Activated CD4-positive, CD25-positive, alpha-beta regulatory T cell treated with anti-CD3 and anti-CD28 coated beads, Interleukin-2, amount 50 U/mL, for 72 hours (primary cell): ENCODE data around the gene GBA2.
A peak's percentile ranks its signal among the peaks of the same experiment; 100 is the strongest.

ENCODE experiments used
- DNase-seq: peaks from one replicate; pipeline ENCODE4 v3.0.0; 2021

GBA2 gene

DNA sequence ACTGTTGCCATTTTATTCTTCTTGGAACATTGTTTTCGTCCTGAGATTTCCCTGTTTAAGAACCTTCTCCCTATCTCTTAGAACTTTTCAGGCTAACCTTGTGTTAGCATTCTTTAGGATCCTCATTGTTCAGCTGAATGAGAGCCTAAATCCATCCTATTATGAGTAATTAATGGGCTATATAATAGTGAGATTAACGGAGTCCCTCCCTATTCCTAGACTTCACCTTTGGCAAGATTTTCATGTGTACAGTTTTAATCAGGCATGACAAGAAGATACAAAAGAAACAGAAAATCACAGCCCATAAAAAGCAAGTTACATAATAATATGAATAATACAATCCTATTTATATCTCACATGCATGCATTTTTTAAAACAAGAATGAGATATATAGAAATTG lies 14.2 kb upstream of the GBA2 start:
- DNase-seq, result no peak

DNA sequence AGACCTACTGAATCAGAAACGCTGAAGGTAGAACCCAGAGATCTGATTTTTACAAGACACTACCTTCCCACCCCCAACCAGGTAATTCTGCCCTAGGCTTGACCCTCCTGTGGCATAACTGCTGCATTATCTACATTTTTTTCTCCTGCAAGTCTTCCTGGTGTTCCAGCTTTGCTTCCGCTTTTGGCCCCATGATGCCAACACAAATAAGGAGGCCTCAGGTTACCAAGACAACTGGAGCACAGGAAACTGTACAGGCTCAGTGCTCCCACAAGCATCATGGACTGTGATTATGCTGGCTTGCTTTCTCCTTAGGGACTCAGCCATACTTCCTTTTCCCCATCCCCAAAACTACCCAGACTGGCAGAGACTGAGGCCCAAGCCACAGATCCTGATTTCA lies 11.6 kb upstream of the GBA2 start:
- no peak for DNase-seq

DNA sequence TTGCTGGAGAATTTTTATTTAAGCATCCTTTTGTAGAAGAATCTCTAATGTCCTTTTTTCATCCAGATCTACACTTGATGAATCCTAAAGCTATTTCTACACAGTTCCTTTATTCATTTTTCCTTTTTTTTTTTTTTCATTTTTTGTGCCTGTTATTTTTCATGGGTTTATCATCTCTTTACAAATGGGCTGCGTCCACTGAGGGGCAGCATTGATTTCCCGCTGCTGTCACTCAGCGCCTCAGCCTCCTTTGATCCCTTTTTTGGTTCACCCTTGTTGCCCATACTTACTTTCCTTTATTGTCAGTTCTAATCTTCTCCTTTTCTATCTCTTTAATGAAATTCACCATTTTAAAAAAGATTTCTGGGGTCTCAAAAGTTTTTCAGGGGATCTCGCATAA lies 10.8 kb upstream of the GBA2 start:
- DNase-seq, result no peak

DNA sequence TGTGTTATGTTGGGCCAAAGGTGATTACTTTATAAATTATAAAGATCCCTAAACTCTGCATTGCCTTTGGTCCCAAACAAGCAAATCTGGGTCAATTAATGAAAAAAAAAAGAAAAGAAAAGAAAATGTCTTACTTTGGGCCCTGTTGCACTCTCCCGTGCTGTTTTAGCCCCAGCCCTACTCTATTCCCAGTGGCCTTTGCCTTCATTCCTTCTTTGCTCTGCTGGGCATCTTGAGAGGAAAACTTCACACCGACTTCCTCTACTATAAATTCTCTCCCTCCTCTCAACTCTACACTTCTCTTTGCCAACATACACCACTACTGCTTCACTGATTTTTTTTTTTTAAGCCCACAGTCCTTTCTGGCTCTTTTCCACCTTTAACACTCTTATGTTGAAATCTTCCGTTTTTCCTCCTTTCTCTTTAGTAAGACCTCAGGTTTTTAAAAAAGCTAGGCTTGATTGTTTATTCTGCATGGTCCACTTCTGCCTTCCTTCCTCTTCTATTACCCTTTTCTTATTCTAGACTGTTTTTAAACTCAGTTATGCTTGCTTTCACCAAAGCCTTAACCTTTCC lies 9.5 kb upstream of the GBA2 start:
- no peak for DNase-seq

DNA sequence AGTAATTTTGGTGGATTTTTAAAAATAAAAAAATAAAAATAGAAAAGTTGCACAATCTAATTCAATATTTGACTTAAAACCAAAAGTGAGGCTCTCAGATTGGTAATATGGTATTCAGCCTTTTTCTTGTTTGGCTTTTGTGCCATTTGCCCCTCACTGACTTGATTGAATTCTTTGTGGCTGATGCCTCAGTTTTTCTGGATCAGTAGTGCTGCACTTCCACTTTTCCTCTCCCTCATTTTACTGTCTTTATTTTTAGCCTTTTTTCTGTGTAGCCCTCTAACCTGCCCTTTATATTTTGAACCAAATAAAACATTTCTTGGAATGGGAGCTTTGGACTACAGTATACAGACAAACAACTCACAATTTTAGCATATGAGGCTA lies 8.9 kb upstream of the GBA2 start:
- DNase-seq, result no peak

DNA sequence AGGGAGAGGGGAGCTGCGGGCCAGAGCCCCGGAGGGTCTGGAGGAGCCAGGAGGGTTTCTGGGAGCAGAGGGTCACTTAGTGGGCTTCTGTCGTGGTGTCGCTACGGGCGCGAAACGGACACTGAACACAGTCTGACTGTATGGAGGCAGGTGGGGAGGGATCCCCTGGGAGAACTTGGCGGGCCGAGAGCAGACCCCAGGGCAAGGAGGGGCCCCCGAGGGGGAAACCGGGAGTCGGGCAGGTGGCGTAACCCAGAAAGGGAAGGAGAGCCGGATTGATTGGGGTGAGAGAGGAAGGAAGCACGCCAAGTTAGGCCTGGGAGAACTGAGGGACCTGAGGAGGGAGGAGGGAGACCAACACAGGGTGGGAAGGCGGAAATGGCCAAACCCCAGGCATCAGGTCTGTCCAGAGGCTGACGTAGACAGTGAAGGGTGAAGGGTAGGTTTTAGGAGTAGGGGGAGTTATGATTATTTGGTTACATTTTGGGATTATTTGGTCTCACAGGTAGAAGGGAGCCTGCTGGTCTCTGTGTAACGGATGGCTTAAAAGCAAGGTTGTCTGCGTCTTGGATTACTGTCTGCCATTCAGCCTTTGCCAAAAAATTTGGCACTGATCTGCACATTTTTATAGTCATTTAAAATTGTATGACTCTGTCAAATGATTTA lies 8.3 kb upstream of the GBA2 start:
- peak; percentile 54 for DNase-seq

DNA sequence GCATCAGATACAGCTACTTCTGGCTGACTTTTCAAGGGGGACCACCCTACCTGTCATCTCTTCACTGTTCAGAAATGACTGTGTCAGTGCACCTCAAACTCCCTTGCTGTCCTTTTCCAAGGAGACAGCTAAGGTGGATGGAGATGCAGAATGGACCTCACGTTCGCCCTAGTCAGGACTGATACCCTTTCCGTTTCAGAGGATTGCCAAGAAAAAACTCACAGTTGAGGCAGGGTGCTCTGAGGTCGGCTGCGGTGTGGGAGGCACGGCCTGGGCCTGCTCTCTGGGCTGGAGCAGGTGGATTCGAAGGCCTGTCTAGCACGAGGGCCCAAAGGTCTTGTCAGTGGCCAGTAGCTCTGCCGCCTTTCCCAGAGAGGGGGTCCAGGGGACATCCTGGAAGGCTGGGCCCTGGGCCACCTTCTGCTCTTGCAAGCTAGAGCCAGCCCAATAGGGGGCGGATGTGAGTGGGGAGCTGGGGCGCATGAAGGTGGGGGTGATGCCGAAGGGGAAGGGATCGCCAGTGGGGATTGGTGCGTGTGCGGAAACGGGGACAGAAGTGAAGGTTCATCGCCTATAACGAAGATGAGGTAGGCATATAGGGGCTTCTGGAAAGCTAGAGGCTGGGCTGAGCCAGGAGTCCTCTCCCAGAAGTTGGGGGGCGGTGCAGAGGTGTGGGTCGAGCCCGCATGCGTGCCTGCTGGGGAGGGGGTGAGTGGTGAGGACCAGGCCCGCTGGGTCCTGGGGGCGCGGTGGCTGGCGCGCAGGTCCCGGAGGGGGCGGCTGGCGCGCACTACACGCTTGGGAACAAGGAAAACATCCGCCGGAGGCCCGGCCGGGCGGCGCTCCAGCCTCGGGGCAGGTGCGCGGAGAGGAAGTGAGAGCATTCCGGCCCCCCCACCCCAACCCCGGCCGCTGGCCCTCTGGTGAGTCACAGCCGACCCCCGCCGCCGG lies 7.5 kb upstream of the GBA2 start:
- peak; percentile 77 for DNase-seq

DNA sequence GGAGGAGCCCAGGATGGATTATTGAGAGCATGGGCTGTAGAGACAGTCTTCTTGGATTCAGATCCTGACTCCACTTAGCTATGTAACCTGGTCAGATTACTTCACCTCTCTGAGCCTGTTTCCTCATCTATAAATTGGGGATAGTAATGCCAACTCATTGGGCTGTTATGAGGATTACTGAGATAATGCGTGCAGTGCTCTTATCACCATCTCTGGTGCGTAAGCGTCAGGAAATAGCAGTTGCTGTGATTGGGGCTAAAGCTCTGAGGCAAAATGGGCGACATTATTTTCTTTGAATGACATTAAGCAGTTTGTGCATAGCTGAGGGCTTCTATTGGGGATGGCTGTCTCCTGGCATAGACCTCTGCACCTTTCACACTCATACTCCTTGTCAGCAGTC lies 6.0 kb upstream of the GBA2 start:
- DNase-seq, result no peak

DNA sequence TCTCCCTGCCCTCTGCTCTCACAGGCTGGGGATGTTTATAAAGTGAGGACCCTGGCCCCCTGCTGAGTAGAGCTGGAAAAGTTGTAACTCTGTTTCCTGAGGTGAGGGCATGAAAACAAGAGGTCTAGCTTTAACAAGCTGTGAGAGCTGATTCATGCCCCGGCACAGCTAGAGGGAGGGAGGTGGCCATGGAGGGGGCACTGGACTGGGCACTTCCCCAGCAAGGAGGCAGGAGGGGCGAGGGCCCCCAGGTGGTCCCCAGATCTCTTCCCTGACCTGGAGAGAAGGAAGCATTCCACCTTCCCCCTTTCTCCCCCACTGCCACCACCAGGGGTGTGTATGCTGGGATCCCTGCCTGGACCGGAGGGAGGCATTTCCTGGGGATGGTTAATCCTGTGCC lies 5.2 kb upstream of the GBA2 start, which contains the start of gene MSMP:
Gene MSMP (minus strand): TSS at position 13 of the 400 bp plus-strand sequence. CDS start 147 bp downstream, outside the sequence.
- no peak for DNase-seq

DNA sequence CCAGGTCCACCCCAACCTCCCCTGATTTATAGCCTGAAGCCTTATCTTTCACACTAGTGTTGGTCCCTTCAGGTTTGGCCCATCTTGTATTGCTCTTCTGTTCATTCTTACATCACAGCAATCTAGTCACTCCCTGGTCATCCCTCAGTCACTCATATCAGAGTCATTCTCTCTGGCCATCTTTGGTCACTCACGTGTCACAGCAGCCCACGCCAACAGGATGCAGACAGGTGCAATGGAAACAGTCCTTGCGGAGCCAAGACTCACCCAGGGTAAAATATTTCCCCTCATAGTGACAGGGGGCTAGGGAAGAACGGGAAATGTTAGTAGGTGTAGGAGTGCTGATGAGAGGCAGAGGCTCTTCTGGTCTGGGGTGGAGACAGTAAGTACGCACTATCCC lies 4.4 kb upstream of the GBA2 start:
- no peak for DNase-seq

DNA sequence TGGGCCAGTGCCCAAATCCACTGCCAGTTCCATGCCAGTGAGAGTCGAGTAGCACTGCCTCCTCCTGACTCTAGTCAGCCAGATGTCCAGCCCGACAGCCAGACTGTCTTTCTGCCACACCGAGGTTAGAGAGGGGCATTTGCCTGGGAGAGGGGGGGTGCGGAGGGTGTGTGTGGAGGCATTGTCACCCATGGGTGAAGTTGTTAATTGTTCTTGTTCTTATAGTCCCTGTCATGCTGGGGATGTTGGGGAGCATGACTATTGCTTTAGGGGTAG lies 1.2 kb upstream of the GBA2 start:
- DNase-seq, result no peak

DNA sequence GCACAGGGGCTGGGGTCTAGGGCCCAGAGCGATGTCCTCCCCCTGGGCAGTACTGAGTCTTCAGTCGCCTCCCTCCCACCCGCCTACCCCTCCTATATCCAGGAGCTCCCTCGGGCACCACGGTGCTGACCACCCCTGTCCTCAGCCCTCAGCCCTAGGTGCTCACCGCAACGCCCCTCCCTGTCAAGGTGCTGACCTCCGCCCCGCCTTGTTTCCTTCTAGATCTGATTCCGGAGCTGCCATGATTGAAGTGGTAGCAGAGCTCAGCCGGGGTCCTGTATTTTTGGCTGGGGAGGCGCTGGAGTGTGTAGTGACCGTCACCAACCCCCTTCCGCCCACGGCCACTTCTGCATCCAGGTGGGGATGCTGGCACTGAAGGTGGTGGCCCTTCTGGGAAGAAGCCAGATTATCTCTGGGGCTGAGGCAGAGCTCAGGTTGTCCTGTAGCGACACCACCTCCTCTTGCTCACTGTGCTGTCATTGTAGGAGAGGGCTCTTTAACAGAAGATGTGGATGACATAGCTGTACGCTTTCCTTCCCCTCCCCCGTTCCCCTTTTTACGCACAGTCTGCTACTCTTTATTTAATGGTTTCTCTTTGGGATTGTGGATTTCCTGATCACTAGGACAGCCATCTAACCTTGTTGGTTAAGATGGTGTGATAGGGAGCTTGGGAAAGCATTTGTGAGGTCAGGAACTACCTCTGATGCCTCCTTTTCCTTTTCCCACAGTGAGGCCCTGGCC lies 657 bp upstream of the GBA2 start:
- DNase-seq, result peak; percentile 56

DNA sequence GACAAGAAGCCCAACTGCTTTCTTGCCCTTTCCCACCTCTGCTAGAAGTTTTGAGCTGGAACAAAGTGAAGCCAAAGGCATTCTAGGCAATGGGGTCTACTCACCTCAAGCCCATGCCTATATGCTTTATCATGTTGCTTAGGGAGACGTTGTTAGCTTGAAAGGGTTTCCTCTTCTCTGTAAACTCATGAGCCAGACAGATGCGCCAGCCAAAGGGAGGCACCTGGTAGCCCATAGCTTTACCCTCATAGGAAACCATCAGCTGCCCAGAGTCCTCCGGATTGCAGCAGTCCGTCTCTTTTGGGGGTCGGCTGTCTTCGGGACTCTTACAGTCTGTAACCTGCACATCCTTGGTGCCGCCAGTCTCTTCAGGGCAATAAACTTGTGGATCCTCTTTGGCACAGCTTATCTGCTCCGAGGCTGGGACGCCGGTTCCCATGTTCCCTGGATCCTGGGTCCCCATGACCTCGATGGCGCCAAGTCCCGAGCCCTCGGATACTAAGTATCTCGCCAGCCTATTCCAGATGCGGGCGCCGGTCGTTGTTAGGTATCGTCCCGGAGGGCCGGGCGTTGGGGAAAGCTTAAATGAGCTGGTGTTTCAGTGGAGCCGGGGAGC lies 678 bp downstream of the GBA2 start:
- DNase-seq, result no peak

DNA sequence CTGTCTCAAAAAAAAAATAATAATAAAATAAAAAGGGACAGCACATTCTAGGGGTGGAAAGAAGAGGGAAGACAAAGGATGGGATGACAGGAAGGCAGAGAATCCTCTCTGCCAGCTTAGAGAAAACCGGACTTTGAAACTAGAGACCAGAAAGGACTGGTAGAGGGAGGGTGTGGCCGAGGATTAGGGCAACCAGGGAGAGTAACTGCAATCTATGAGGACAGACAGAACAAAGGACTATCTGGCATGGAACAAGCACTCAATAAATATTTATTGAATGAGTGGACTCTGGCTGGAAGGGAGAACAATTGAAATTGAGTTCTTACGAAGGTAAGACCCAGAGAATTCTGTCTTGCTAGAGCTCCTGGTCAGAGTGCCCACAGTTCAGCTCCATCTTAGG lies 2.4 kb downstream of the GBA2 start:
- DNase-seq, result no peak

DNA sequence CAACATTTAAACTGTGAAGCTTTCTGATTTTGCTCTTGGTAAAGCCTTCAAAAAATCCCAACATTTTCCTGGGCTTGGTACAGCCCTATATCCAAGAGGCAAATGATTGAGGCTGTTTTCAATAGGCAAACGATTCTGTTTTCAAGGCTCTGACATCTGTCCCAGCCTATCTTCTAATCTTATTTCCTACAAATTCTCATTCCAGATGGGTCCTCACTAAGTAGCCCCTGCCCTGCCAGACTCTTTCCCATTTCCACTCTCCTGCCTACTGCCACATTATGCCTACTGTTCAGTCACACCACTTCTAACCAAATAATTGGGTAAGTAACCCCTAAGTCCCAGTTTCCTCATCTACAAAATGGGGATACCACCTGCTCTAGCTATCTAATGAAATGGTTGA lies 3.5 kb downstream of the GBA2 start:
- DNase-seq, result no peak

DNA sequence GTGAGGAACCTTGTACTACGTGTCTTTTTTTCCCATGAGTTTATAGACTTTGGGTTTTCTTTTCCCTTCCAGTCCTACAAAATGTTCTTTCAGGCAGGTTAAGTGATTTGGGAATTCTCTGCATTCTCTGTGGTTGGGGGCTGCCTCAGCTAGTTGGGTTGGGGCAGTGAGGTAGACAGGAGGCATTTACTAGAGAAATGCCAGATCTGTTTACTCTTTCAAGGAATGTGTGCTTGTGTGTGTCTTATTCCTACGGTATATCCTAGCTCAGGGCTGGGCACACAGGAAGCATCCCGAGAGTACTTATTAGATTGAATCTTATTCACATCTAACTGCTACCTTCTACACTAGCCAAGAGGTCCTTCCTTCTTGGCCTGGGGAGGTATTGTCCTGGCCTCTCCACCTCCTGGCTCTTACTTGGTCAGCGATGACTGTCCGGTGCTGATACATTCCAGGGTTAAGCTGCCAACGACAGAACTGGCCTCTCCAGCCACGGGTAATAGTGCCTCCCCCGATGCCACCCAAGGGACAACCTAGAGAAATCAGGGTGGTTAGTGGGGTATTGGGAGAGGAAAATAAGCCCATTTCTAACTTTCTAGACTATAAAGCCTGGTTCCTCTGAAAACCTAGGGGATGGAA lies 5.0 kb downstream of the GBA2 start:
- no peak for DNase-seq

DNA sequence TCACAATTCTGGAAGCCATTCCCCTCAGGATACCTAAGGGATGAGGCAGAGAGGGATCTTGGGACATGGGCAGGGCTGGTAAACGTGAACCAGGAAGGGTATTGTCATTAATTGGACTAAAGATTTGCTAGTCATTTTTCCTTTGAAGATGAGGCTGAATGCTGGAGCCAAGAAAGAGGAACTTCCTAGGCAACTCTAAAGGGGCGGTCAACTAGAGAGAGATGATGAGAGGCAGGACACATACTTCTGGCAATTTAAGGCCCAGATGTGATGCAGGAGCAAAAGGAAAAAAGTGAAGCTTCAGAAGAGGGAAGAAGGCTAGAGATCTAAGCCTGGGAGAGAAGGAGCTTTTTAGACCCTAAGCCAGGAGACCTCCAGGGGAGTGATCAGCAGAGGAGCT lies 5.6 kb downstream of the GBA2 start:
- no peak for DNase-seq

DNA sequence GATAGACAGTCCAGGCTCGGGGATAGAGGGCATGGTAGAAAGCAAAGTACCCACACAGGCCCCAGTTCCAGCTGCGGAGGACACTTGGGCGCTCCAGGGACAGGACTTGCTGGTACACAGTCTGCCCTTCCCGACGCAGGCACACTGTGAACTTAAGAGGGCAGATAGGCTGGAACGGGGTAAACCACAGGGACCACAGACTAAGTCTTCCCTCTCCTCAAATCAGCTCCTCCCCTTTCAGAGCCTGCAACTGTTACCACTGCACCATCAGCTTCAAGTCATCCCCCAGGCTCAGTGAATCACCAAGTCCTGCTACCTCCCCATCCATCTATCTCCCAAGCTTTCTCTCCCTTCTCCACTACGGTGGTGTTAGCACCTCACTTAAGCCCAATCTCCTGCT lies 7.3 kb downstream of the GBA2 start:
- DNase-seq, result no peak

DNA sequence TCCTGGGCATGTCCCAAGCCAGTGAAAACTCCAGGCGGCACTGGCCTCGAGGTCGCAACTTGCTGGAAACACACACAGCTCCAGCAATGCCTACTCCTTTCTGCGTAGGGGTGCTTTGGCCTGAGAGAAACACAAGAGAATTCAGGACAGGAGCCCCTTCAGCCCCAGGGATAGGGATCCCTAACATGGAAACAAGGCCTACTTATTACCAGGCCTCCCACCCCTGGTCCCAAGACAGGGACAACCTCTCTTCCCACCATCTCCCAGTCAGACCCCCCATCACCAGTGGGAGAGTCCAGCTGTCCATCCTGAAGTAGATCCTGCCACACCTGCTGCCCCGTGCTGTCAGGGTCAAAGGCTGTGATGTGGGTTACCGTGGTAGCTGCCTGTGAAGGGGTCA lies 8.8 kb downstream of the GBA2 start:
- no peak for DNase-seq

DNA sequence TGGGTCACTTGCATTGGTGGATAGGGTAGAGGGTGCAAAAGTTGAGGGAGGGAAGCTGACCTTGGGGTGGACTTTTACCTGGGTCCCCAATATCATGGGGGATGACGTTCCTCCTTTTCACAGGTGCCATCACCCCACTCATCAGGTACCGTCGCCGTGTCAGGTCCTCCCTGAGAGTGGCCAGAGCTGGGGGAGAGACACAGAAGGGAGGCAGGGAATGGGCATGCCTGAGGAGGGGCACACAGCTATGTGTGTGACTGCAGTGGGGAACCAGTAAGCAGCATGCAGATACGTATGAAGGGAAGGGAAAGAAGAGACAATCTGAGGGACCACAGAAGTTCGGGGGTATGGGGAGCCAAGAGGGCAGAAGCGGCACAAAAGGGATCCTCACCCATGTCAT lies 10.1 kb downstream of the GBA2 start:
- DNase-seq, result no peak

DNA sequence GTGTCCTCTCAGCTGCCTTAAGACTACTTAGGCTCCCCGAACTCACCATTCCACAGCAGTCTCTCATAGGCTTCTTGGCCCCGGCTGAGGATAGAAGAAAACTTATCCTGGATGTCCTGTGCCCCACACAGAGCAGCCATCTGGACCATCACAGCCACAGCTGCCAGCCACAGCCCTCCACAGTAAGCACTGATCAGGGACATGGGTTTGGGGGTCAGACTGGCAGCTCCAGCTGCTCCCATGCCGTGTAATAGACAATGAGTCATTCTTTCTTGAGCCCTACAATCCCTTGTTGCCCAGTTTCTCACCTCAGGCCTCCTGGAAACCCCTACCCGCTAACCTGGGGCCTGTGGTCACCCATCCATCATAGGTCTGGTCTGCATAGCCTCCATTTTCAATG lies 10.8 kb downstream of the GBA2 start:
- DNase-seq, result no peak

DNA sequence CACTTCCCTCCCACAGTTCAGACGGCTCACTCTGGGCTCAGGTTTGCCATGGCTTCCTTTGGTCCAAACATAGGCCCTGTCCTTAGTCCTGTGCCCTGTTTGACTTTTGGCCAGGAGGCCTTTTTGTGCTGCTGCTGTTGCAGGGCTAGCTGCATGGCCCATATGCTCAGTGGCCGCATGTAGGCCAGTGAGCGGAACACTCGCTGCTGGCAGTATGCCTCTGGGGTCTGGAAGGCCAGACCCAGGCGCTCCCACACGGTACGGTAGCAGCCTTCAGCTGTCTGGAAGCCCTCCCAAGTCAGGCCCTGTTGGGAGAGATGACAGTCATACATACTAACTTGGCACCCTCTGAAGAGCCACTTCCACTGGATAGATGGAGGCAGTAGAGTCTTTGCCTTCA lies 11.9 kb downstream of the GBA2 start:
- DNase-seq, result no peak

DNA sequence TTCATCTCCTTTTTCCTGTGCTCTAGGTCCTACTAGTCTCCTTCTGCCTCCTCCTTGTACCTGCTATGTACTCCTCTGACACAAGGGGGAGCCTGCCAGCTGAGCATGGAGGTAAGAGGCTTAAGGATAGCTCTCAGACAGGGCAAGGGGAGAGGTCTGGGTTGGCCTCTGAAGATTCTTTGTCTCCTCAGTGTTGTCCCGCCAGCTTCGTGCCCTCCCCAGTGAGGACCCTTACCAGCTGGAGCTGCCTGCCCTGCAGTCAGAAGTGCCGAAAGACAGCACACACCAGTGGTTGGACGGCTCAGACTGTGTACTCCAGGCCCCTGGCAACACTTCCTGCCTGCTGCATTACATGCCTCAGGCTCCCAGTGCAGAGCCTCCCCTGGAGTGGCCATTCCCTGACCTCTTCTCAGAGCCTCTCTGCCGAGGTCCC lies 12.8 kb downstream of the GBA2 start:
- DNase-seq, result peak; percentile 45
